Measurements from ENCODE around the gene ZNF365.

DNA sequence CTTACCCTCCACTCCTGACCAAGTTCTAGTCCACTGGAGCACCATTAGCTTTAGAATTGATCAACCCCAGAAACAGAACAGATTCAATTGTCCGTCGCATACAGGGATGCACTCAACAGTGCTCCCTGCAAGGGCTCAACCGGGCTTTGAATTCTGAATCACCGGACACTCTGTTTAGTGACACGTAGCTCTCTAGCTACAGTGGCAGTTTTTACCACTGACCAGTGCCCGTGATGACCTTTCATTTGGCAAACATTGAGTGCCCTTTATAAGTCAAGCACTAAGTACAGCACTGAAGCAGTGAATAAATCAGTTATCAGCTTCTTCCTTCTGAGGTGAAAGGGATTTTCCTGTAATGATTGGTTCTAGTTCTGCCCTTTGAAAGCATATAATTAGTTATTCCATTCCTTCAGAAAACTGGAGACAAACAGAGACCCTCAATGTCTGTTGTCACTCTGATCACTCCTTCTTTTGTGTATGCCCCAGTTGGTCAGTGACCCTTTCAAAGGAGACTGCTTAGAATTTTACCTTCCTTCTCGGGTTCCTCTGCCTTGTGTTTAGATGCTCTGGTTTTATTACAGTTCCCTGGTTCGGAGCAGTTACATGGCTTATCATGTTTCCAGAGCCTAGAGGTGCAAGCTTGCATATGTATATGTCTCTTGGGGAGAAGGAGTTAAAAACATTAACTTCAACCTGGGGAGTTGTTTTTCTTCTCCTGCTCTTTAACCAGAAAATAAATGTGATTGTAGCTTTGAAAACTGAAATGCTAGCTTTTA, 68.9 kb downstream of the ZNF365 start:
- TF ChIP-seq, protein P1, sequence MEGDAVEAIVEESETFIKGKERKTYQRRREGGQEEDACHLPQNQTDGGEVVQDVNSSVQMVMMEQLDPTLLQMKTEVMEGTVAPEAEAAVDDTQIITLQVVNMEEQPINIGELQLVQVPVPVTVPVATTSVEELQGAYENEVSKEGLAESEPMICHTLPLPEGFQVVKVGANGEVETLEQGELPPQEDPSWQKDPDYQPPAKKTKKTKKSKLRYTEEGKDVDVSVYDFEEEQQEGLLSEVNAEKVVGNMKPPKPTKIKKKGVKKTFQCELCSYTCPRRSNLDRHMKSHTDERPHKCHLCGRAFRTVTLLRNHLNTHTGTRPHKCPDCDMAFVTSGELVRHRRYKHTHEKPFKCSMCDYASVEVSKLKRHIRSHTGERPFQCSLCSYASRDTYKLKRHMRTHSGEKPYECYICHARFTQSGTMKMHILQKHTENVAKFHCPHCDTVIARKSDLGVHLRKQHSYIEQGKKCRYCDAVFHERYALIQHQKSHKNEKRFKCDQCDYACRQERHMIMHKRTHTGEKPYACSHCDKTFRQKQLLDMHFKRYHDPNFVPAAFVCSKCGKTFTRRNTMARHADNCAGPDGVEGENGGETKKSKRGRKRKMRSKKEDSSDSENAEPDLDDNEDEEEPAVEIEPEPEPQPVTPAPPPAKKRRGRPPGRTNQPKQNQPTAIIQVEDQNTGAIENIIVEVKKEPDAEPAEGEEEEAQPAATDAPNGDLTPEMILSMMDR (IDR thresholded peaks at IDR 0.05) = no peak
- TF ChIP-seq POLR2A (IDR thresholded peaks at IDR 0.05) = no peak
